HepG2 (cell line): ENCODE data around the gene PRDX5. TPM values are rescaled to one million over a fixed set of nuclear protein-coding genes. Genes with fewer than 3 reads are reported as not detected.

Source experiments
- KAT8 ChIP-seq: IDR thresholded peaks from 2 replicates; pipeline ENCODE4 v1.6.1; 2016; ENCODE audit warnings: missing genetic modification reagents, missing compliant biosample characterization
- KLF9 ChIP-seq: IDR thresholded peaks from 2 replicates; pipeline ENCODE4 v1.6.1; 2016; ENCODE audit warnings: low read depth
- KMT2A ChIP-seq: sonication (generic); formaldehyde crosslinking; IDR thresholded peaks from 2 replicates; pipeline ENCODE4 v1.4.0; 2020; ENCODE audit warnings: missing genetic modification reagents
- NFYC ChIP-seq: IDR thresholded peaks from 2 replicates; pipeline ENCODE4 v1.6.1; 2016; ENCODE audit warnings: missing genetic modification reagents, missing compliant biosample characterization
- NPAS2 ChIP-seq: sonication (generic); formaldehyde crosslinking; IDR thresholded peaks from 2 replicates; pipeline ENCODE4 v1.8.0; 2022; ENCODE audit warnings: mild to moderate bottlenecking, missing genetic modification reagents, borderline replicate concordance
- ZBTB3 ChIP-seq: sonication (generic); formaldehyde crosslinking; IDR thresholded peaks from 2 replicates; pipeline ENCODE4 v1.4.0; 2020; ENCODE audit warnings: low read depth, mild to moderate bottlenecking, moderate library complexity, missing genetic modification reagents, borderline replicate concordance
- ZNF17 ChIP-seq: sonication (generic); formaldehyde crosslinking; IDR thresholded peaks from 2 replicates; pipeline ENCODE4 v1.5.0; 2020; ENCODE audit warnings: mild to moderate bottlenecking, missing genetic modification reagents
- ZNF296 ChIP-seq: sonication (generic); formaldehyde crosslinking; conservative IDR thresholded peaks from 2 replicates; pipeline ENCODE4 v1.5.0; 2020; ENCODE audit warnings: mild to moderate bottlenecking, missing genetic modification reagents
- ZNF317 ChIP-seq: sonication (generic); formaldehyde crosslinking; IDR thresholded peaks from 2 replicates; pipeline ENCODE4 v1.5.0; 2020; ENCODE audit warnings: mild to moderate bottlenecking, missing genetic modification reagents
- ZNF326 ChIP-seq: sonication (generic); formaldehyde crosslinking; IDR thresholded peaks from 2 replicates; pipeline ENCODE4 v1.4.0; 2020; ENCODE audit warnings: missing genetic modification reagents, borderline replicate concordance
- ZNF619 ChIP-seq: sonication (generic); formaldehyde crosslinking; IDR thresholded peaks from 2 replicates; pipeline ENCODE4 v1.4.0; 2020; ENCODE audit warnings: mild to moderate bottlenecking, missing genetic modification reagents
- ZNF780A ChIP-seq: sonication (generic); formaldehyde crosslinking; IDR thresholded peaks from 2 replicates; pipeline ENCODE4 v1.8.0; 2022; ENCODE audit warnings: mild to moderate bottlenecking, missing genetic modification reagents, moderate library complexity
- ZNF841 ChIP-seq: sonication (generic); formaldehyde crosslinking; IDR thresholded peaks from 2 replicates; pipeline ENCODE4 v1.8.1; 2023; ENCODE audit warnings: missing genetic modification reagents, borderline replicate concordance
- ZZZ3 ChIP-seq: sonication (generic); formaldehyde crosslinking; IDR thresholded peaks from 2 replicates; pipeline ENCODE4 v1.4.0; 2020; ENCODE audit warnings: missing genetic modification reagents, mild to moderate bottlenecking, borderline replicate concordance
- polyA plus RNA-seq, 8 experiments: library from polyadenylated mRNA; depleted of rRNA in 3 of 8; stranded (reverse) in 7 of 8; unstranded in 1 of 8; fragments of >200 nt; fragmentation: Illumina TruSeq in 4 of 8; extraction: Trizol in 4 of 8; gene quantifications; 2 replicates each; pipeline versions ENCODE4 v1.2.1 to v1.2.3, GENCODE V29; 2011 to 2016; ENCODE audit warnings: low read depth in 4 of 8, missing spikeins in 1 of 8, mixed read lengths in 1 of 8; ENCODE audit not compliant: insufficient read depth in 1 of 8
- total RNA-seq, 5 experiments: library from RNA; depleted of rRNA; stranded (reverse); fragments of >200 nt; fragmentation: Illumina TruSeq; extraction: Trizol; gene quantifications; 2 replicates each; pipeline ENCODE4 v1.2.3, GENCODE V29; 2016; ENCODE audit warnings: low read depth in 1 of 5
- TF ChIP-seq, protein P1 (sequence below): sonication (generic); formaldehyde crosslinking; IDR thresholded peaks from 2 replicates; pipeline ENCODE4 v1.8.1; 2023; ENCODE audit warnings: missing genetic modification reagents, inconsistent platforms, borderline replicate concordance
- TF ChIP-seq, protein P2 (sequence below): sonication (generic); formaldehyde crosslinking; IDR thresholded peaks from 2 replicates; pipeline ENCODE4 v1.8.1; 2022; ENCODE audit warnings: mild to moderate bottlenecking, missing genetic modification reagents
- TF ChIP-seq, protein P3 (sequence below): sonication (generic); formaldehyde crosslinking; IDR thresholded peaks from 2 replicates; pipeline ENCODE4 v1.4.0; 2020; ENCODE audit warnings: mild to moderate bottlenecking, missing genetic modification reagents
- TF ChIP-seq, protein P4 (sequence below): sonication (generic); formaldehyde crosslinking; IDR thresholded peaks from 2 replicates; pipeline ENCODE4 v1.5.1; 2020; ENCODE audit warnings: missing genetic modification reagents, mild to moderate bottlenecking, borderline replicate concordance

PRDX5 gene
- total and polyA plus RNA-seq, 2 of the 13 experiments (the other 11 are each of a cell fraction or from before 2014, with no cell fraction given): 215 to 311 TPM

DNA sequence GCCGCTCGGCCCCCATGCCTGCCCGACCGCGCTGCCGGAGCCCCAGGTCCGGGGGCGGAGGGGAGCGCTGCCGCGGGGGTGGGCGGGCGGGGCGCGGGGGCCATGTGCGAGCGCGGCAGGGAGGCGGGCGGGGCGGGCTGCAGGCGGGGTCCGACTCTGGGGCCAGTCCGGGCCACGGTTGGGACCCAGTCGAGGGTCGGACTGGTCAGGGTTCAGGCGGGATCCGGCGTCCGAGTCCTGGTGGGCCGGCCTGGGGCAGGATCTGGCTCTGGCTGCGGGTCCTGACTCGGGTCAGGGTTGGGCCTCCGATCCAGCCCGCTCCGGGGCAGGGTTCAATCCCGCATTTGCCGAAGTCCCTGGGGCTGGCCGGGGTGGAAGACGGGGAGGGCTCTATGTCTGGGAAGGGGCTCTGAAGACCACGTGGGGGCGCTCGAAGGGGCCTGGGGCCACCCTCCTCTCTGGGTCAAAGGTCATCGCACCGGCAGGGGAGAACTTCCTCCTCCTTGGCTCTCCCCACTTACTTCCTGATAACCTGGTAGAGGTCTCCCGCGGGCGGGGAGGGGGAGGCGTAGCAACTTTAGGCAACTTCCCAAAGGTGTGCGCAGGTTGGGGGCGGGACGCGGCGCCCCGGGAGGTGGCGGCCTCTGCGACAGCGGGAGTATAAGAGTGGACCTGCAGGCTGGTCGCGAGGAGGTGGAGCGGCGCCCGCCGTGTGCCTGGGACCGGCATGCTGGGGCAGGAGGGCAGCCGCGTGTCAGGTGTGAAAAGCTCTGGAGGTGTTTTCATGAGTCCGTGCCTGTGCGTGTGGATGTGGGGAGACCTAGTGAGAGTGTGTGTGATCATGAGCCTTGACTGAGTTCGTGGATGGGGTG, 12.0 kb upstream of the PRDX5 start (continued):
- TF ChIP-seq, protein P1, sequence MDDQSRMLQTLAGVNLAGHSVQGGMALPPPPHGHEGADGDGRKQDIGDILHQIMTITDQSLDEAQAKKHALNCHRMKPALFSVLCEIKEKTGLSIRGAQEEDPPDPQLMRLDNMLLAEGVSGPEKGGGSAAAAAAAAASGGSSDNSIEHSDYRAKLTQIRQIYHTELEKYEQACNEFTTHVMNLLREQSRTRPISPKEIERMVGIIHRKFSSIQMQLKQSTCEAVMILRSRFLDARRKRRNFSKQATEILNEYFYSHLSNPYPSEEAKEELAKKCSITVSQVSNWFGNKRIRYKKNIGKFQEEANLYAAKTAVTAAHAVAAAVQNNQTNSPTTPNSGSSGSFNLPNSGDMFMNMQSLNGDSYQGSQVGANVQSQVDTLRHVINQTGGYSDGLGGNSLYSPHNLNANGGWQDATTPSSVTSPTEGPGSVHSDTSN (CRISPR knock-in tag): no peak
- TF ChIP-seq ZNF317 (CRISPR knock-in tag) (peak; percentile 62), ZBTB3 (CRISPR knock-in tag) (no peak), ZNF841 (CRISPR knock-in tag) (no peak), ZNF17 (no peak), NFYC (CRISPR knock-in tag) (no peak), KAT8 (CRISPR knock-in tag) (peak; percentile 76), ZNF780A (CRISPR knock-in tag) (no peak; the same call in 1 of the 2 replicates), KLF9 (no peak), ZNF619 (CRISPR knock-in tag) (0 out of 2 replicates have a peak, but pooled peaks have one; percentile 51), ZNF326 (no peak), NPAS2 (no peak), ZNF296 (CRISPR knock-in tag) (no peak), KMT2A (peak; percentile 35; the same call in 1 of the 2 replicates), ZZZ3 (CRISPR knock-in tag) (no peak)
- TF ChIP-seq, protein P2, sequence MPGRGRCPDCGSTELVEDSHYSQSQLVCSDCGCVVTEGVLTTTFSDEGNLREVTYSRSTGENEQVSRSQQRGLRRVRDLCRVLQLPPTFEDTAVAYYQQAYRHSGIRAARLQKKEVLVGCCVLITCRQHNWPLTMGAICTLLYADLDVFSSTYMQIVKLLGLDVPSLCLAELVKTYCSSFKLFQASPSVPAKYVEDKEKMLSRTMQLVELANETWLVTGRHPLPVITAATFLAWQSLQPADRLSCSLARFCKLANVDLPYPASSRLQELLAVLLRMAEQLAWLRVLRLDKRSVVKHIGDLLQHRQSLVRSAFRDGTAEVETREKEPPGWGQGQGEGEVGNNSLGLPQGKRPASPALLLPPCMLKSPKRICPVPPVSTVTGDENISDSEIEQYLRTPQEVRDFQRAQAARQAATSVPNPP: no peak
- TF ChIP-seq, protein P3, sequence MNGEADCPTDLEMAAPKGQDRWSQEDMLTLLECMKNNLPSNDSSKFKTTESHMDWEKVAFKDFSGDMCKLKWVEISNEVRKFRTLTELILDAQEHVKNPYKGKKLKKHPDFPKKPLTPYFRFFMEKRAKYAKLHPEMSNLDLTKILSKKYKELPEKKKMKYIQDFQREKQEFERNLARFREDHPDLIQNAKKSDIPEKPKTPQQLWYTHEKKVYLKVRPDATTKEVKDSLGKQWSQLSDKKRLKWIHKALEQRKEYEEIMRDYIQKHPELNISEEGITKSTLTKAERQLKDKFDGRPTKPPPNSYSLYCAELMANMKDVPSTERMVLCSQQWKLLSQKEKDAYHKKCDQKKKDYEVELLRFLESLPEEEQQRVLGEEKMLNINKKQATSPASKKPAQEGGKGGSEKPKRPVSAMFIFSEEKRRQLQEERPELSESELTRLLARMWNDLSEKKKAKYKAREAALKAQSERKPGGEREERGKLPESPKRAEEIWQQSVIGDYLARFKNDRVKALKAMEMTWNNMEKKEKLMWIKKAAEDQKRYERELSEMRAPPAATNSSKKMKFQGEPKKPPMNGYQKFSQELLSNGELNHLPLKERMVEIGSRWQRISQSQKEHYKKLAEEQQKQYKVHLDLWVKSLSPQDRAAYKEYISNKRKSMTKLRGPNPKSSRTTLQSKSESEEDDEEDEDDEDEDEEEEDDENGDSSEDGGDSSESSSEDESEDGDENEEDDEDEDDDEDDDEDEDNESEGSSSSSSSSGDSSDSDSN (CRISPR knock-in tag): peak; percentile 87
- TF ChIP-seq, protein P4, sequence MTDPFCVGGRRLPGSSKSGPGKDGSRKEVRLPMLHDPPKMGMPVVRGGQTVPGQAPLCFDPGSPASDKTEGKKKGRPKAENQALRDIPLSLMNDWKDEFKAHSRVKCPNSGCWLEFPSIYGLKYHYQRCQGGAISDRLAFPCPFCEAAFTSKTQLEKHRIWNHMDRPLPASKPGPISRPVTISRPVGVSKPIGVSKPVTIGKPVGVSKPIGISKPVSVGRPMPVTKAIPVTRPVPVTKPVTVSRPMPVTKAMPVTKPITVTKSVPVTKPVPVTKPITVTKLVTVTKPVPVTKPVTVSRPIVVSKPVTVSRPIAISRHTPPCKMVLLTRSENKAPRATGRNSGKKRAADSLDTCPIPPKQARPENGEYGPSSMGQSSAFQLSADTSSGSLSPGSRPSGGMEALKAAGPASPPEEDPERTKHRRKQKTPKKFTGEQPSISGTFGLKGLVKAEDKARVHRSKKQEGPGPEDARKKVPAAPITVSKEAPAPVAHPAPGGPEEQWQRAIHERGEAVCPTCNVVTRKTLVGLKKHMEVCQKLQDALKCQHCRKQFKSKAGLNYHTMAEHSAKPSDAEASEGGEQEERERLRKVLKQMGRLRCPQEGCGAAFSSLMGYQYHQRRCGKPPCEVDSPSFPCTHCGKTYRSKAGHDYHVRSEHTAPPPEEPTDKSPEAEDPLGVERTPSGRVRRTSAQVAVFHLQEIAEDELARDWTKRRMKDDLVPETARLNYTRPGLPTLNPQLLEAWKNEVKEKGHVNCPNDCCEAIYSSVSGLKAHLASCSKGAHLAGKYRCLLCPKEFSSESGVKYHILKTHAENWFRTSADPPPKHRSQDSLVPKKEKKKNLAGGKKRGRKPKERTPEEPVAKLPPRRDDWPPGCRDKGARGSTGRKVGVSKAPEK (CRISPR knock-in tag): peak; percentile 44; the same call in 1 of the 2 replicates
